Measurements from ENCODE around the gene C3orf49.

GRCh38 chr3:63842127-63842526, 23.0 kb downstream of the C3orf49 start:
- TF ChIP-seq SMAD1 (CRISPR knock-in tag; IDR thresholded peaks at IDR 0.05; ENCODE audit: borderline replicate concordance, low read depth) (no peak), ZNF644 (CRISPR knock-in tag; IDR thresholded peaks at IDR 0.05; ENCODE audit: low read depth) (no peak), ELF1 (CRISPR knock-in tag; IDR thresholded peaks at IDR 0.05) (no peak), TBP (CRISPR knock-in tag; IDR thresholded peaks at IDR 0.05) (no peak)

Measured in HepG2 (cell line).